Type B pancreatic cell (in vitro differentiated cells): ENCODE results near the gene SSBP3. TPM values are rescaled to one million over a fixed set of nuclear protein-coding genes. Genes with fewer than 3 reads are reported as not detected.

ENCODE experiments used
- DNase-seq: peaks from one replicate; pipeline ENCODE4 v3.0.0; 2021; ENCODE audit warnings: mixed read lengths; ENCODE audit not compliant: unreplicated experiment; ENCODE audit errors: extremely low spot score
- H3K27ac Mint-ChIP-seq: 2 replicates; pipeline ENCODE4 v1.8.0; 2021; ENCODE audit warnings: mild to moderate bottlenecking, mixed read lengths
- H3K27me3 Mint-ChIP-seq: 2 replicates; pipeline ENCODE4 v1.8.0; 2021; ENCODE audit warnings: mixed read lengths
- H3K36me3 Mint-ChIP-seq: 2 replicates; pipeline ENCODE4 v1.8.0; 2021; ENCODE audit warnings: mixed read lengths
- H3K4me1 Mint-ChIP-seq: one replicate; pipeline ENCODE4 v1.8.0; 2021; ENCODE audit warnings: mixed read lengths; ENCODE audit not compliant: unreplicated experiment
- H3K4me3 Mint-ChIP-seq: 2 replicates; pipeline ENCODE4 v1.8.0; 2021; ENCODE audit warnings: mild to moderate bottlenecking, mixed read lengths
- H3K9me3 Mint-ChIP-seq: 2 replicates; pipeline ENCODE4 v1.8.0; 2021; ENCODE audit warnings: mixed read lengths
- total RNA-seq: library from RNA; stranded (reverse); gene quantifications from 2 replicates; pipeline ENCODE4 v1.2.1, GENCODE V29; 2021; ENCODE audit warnings: low replicate concordance
- TF ChIP-seq, protein P1 (sequence below): fragments of 200-600 bp; sonication (generic); conservative IDR thresholded peaks from 2 replicates; pipeline ENCODE4 v1.5.0; 2021; ENCODE audit warnings: antibody characterized with exemption, mild to moderate bottlenecking

Gene SSBP3
- total RNA-seq, 1 donor from 2014 or later = 129 TPM

DNA sequence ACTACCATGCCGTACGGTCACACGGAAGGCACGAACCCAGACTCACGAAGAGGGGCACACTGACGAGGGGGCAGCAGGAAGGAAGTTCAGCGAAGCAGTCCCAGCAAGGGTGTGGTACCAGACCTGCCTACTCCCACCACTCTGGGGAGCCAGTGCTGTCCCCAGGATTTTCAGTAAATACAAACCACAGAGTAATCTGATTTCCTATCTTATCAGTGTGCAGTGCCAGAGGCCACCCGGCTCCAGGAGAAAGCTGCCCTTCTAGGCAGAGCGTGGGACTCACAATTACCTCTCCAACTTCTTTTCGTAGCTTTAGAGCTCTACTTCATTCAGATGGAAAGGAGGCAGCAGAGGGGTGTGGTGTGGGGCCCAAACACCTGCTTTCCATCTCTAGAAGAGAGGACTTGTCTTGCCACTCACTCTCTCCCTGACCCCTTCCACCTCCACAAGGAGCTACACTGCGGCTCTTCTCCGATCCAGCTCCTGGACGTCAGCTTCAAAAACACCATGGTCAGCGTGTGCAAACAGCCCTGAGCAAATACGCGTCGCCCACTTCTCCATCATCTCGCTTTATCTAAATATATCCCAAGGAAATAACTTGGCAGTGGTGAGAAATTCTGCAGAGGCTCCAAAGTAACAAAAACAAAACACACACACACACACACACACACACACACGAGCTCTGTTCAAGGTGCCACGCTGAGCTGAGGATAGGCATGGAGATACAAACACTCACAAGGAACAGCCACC is 107.7 kb downstream of the SSBP3 start:
- TF ChIP-seq, protein P1, sequence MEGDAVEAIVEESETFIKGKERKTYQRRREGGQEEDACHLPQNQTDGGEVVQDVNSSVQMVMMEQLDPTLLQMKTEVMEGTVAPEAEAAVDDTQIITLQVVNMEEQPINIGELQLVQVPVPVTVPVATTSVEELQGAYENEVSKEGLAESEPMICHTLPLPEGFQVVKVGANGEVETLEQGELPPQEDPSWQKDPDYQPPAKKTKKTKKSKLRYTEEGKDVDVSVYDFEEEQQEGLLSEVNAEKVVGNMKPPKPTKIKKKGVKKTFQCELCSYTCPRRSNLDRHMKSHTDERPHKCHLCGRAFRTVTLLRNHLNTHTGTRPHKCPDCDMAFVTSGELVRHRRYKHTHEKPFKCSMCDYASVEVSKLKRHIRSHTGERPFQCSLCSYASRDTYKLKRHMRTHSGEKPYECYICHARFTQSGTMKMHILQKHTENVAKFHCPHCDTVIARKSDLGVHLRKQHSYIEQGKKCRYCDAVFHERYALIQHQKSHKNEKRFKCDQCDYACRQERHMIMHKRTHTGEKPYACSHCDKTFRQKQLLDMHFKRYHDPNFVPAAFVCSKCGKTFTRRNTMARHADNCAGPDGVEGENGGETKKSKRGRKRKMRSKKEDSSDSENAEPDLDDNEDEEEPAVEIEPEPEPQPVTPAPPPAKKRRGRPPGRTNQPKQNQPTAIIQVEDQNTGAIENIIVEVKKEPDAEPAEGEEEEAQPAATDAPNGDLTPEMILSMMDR = no peak
- H3K36me3 Mint-ChIP-seq = no peaks in the 10 kb centered on the region
- DNase-seq = no peak
- peak overlapping the region; percentile 53 for H3K4me3 Mint-ChIP-seq
- no peaks in the 10 kb centered on the region for H3K9me3 Mint-ChIP-seq
- peak overlapping the region; percentile 61 for H3K27ac Mint-ChIP-seq
- no peaks in the 10 kb centered on the region for H3K27me3 Mint-ChIP-seq
- peaks cover 75% of the 10 kb centered on the region for H3K4me1 Mint-ChIP-seq

DNA sequence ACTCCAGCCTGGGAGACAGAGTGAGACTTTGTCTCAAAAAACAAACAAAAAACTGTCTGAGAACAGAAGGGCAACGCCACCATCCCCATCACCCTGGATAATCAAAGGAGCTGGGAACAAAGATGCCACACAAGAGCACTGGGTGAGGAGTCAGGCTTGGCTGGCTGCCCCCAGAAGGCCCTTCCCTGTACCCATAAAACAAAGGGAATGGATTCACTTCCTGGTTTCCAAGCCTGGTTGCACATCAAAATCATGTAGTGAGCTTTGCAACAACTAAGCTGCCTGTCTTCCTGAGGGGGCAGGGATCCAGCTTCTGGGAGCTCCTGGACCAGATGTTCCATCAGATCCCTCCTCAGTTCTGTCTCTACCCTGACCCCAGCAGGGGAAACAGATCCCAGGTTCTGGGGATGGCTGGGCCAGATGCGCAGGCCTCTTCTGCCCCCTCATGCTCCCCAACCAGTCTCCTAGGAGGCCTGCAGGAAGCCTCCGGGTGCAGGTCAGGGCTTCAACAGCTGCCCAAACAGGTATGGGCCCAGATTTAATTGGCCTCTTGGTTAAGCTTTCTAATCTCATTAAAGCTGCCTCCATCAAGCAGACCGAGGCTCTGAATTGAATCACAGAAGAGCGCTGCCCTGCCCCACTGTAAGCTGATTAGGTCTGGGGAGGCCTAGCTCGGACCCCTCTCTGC is 108.5 kb downstream of the SSBP3 start:
- H3K36me3 Mint-ChIP-seq = no peaks in the 10 kb centered on the region
- TF ChIP-seq, protein P1 = no peak
- no peak overlapping the region for H3K4me3 Mint-ChIP-seq
- H3K9me3 Mint-ChIP-seq = no peaks in the 10 kb centered on the region
- peaks cover 75% of the 10 kb centered on the region for H3K4me1 Mint-ChIP-seq
- H3K27ac Mint-ChIP-seq = peak overlapping the region; percentile 61
- H3K27me3 Mint-ChIP-seq = no peaks in the 10 kb centered on the region
- no peak for DNase-seq

DNA sequence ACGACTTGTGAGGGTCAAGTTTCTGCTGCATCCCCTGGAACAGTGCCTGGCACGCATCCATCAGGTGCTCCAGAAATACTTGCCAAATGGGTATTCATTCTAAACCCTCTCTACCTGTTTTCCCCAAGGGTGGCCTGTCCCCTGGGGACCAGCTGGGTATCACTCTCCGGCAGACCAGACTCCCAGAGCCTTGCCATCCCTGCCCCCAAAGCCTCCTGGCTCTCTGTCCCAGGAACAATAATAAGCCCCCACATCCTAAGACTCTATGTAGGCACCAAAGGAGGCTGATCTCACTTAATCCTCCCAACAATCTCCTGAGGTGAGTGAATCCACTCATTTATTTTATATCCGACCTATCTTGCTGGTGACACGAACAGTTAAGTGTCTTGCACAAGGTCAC is 109.5 kb downstream of the SSBP3 start:
- TF ChIP-seq, protein P1 = no peak
- no peak overlapping the region for H3K4me3 Mint-ChIP-seq
- no peaks in the 10 kb centered on the region for H3K9me3 Mint-ChIP-seq
- no peaks in the 10 kb centered on the region for H3K27me3 Mint-ChIP-seq
- H3K4me1 Mint-ChIP-seq = peaks cover 82% of the 10 kb centered on the region
- H3K27ac Mint-ChIP-seq = no peak overlapping the region
- no peaks in the 10 kb centered on the region for H3K36me3 Mint-ChIP-seq
- no peak for DNase-seq

DNA sequence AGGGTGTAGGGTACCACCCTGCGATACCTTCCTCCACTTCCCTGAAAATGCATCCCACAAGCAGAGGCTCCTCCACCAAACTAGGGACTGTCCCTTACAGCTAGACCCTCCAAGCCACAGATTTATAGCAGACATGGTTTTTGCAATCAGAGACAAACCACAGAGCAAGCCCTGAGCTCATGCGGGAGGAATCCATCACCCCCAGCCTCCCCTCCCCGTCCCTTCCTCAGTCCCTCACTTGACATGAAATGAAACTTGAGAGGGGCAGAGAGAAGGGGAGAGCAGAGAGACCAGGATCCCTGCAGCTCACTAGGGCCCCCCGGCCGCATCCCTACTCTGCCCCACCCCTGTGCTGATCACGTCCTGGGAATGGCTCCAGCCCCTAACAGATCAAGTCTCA is 111.3 kb downstream of the SSBP3 start:
- no peak overlapping the region for H3K4me3 Mint-ChIP-seq
- H3K36me3 Mint-ChIP-seq = no peaks in the 10 kb centered on the region
- no peaks in the 10 kb centered on the region for H3K27me3 Mint-ChIP-seq
- H3K27ac Mint-ChIP-seq = no peak overlapping the region
- TF ChIP-seq, protein P1 = no peak
- no peak for DNase-seq
- peaks cover 81% of the 10 kb centered on the region for H3K4me1 Mint-ChIP-seq
- no peaks in the 10 kb centered on the region for H3K9me3 Mint-ChIP-seq

DNA sequence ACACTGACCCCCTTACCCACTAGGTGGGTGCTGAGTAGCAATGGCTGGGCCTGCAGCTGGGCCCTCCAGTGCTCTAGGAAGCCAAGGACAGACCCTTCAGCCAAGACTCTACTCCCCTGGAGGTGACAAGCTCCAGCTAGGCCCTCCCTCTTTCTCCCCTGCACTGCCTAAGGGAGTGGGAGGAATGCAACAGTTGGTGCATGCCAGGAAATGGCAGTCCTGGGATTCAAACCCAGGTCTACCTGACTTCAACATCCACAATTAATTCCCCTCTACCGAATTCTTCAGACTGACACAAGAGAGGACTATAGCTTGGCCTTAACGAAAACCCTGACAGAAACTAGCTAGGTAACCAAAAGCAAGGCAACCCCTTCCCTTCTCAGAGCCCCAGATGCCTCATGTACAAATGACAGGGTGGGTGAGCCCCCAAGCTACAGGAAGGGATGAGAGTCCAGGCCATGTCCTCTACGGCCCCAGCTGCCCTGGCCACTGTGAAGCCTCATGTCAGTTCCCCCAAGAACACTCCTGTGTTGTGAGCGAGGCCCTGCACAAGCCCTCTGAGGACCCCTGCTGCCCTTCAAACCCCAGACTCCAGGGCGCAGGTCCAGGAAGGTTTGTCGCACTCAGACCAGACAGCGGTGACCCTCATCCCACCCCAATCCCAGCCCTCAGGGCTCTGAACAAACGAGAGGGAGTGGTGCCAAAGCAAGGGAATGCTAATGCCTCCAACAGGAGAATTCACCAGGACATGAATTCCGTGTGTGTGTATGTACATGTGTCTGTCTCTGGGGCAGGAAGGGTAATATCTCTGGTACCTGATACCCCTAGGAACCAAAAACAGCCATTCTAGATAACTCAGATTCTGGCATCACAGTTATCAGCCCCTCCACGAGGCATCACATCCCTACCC is 113.9 kb downstream of the SSBP3 start:
- no peaks in the 10 kb centered on the region for H3K9me3 Mint-ChIP-seq
- no peak for DNase-seq
- peaks cover 83% of the 10 kb centered on the region for H3K4me1 Mint-ChIP-seq
- no peak overlapping the region for H3K4me3 Mint-ChIP-seq
- no peaks in the 10 kb centered on the region for H3K27me3 Mint-ChIP-seq
- no peaks in the 10 kb centered on the region for H3K36me3 Mint-ChIP-seq
- H3K27ac Mint-ChIP-seq = peak overlapping the region; percentile 48
- TF ChIP-seq, protein P1 = no peak
